M059J (cell line): ENCODE data around the gene WNT3. TPM values are rescaled to one million over a fixed set of nuclear protein-coding genes. Genes with fewer than 3 reads are reported as not detected.
"Not testable (repeated sequence)": the region's sequence is repeated elsewhere in the genome, so short reads cannot be mapped to it uniquely, and the experiment has no call there.

Experiments
- DNase-seq: peaks from one replicate; pipeline ENCODE4 v3.0.0-alpha.2; 2012; ENCODE audit warnings: low read depth
- total RNA-seq: library from RNA; depleted of rRNA; stranded (reverse); fragments of >200 nt; shearing (Covaris generic); gene quantifications from 2 replicates; pipeline ENCODE4 v1.2.3, GENCODE V29; 2014

The WNT3 gene
- total RNA-seq, 1 experiment from 2014 or later: 5.0 TPM

DNA sequence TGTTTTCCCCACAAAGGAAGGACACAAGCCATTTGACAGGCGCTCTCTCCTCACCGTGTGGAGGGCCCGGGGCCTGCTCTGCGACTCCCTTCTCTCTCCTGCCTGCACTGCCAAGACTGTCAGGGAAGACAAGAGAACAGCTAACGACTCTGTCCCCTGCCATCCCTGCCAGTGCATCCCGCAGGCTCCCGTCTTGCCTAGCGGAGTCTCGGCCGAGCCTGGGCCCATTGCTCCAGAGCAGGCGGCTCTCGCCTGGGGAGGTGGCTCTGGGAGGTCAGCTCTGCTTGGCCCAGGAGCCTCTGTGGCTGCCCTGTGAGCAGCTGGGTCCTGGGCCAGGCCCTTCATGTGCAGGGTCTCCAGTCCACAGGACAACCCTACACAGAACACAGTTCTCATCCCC lies 53.0 kb downstream of the WNT3 start:
- peak; percentile 32 for DNase-seq

DNA sequence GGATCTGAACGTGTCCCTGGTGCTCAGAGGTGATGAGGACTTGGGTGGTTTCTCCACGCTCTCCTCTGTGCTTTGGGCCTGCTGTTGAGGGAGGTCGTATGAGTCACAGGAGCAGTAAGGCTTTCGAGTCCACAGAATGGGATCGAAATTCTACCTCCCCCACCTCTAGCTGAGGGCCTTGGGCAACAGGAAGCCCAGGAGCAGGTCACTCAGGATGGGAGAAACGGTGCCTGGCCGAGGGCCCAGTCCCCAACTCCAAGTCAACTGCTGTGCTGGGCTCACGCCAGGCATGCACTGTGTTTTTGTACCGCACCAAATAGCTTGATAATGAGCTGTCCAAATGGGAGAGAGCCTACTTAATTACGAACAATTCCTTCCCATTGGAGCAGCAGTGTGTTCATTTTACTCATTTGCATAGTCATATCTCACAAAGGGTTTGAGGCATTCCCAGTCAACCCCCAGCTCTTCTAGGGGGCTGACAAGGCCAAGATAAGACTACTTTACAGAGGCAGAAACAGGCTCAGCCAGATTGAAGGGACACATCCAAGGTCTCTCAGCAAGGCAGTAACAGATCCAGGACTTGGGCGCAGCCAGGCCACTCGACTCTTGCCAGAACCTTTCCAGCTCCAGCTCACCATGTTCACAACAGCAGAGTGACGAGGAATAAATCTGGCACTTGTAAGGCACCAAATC lies 53.6 kb downstream of the WNT3 start:
- peak; percentile 99 for DNase-seq

DNA sequence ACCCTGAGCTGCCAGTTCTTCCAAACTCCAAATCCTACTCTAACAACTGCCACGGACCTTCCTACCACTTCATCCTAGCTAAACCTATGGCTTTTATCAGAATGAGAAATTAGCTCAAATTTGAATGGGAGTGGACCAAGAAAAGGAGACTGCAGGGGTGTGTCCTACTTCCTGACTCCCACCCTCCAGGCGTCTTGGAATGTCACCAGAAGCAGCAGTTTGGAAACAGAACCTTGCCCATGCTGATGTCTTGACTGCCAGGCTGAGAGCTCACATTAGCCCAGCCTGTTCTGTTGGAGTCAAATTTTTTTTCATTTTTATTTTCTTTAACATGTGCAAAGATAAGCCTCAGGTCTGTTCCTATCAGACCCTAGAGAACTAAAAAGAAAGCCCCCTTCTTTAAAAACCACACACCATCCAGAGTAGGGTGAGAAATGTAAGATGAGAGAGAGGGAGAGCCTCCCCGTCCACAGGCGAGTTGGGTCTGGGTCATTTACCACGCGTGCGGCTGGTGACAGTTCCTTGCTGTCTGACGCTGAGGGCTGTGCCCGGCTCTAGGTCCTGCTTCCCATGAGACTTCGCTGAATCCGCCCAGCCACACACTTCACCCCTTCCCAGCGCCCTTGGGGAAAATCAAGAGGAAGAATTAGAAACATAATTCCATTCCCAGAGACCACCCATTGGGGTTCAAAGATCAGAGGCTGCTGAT lies 54.3 kb downstream of the WNT3 start:
- no peak for DNase-seq

- DNase-seq: no peak
Observed at GRCh38 chr17:46763416-46763815, 55.1 kb downstream of the WNT3 start.

- no peak for DNase-seq
Observed at GRCh38 chr17:46759141-46759540, 59.4 kb downstream of the WNT3 start.

GRCh38 chr17:46758614-46759013 lies 59.9 kb downstream of the WNT3 start:
- DNase-seq: no peak

DNA sequence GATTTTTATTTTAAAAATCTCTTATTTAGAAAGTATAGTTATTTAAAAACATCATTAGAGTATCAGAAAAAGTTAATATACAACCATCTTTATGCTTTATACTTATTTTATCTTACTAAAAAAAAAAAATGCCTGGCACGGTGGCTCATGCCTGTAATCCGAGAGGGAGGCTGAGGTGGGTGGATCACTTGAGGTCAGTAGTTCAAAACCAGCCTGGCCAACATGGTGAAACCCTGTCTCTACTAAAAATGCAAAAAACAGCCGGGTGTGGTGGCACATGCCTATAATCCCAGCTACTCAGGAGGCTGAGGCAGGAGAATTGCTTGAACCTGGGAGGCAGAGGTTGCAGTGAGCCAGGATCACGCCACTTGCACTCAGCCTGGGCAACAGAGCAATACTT lies 60.9 kb downstream of the WNT3 start:
- not testable (repeated sequence) for DNase-seq

GRCh38 chr17:46756861-46757260 lies 61.6 kb downstream of the WNT3 start:
- DNase-seq: no peak

DNA sequence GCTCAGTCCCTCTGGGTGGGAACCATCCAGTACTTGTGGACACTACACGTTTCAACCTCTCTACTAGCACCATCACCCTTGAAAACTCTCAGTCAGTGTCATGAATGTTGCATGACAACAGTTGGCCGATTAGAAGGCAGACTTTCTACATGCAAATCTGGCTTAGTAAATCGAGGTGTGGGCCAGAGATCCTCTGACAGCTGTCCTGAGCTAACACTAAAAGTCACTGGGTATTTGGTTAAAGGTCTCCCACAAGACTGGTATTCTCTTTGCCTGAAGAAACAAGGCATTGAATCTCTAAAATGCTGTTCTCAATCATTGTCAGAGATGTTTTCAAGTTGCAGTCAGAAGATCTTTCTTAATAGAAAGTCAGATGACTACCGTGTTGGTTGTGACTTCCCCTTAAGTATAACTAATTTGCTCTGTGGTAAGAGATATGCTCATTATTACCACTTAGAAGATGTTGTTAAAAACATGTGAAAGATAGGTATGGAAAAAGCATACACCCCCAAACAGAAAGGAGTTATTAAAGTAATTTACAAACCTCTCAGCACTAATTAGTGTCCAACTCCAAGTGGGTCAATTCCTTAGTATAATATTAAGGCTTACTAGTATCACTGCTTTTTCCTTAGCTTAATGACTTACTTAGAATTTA lies 62.3 kb downstream of the WNT3 start:
- no peak for DNase-seq

DNA sequence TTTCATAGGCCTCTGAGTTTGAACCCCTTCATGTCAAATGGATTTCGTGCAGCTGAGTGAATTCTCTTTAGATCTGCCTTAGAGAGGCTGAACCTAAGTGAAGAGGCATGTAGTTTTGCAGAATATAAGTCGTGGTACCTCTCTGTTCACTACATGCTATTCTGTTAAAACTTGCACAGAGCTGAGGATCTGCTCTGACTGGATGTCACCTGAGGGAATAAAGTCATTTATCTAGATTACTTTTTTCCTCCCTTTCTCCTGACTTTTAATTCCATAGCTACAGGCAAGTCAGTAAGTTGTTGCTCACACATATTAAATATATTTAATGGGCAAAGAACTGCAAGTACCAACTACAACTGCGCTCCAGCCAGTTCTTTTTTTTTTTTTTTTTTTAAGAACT lies 64.7 kb downstream of the WNT3 start:
- no peak for DNase-seq

- no peak for DNase-seq
Observed at GRCh38 chr17:46751425-46751824, 67.1 kb downstream of the WNT3 start.

DNA sequence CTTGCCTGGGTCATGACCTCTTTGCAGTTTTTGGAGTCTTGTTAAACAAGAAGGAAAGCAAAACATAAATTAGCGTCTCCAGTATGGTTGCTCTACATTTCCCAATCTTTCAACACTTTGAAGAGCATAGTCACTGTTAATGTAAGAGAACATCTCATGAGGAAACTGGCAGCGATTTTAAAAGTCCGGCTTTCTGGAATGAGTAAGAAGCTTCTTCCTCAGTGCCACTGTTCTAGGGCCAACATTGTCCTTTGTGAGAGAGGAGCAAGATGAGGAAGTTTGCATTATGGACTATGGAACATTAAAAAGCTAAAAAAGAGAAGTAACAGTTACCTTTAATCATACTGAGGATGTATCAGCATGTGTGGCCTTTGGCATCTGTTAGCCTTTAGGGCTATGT lies 73.1 kb downstream of the WNT3 start:
- DNase-seq: no peak

DNA sequence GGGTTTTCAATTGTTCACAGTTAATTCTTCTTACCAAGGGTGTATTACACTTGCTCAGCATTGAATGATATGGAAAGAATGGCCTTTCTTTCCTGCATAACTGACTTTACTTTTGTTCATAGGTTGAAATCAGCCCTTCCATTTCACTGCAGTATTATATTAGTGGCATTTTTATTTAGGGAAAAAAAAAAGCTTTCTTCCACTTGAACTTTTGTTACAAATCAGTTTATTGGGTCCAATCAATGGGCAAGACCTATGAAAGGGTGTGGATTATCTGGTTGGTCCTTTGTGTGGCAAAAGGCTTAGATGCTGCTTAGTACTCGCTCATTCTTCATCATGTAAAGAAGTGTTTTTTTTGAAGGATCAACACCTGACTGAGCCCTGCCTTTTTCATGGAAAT lies 74.1 kb downstream of the WNT3 start:
- no peak for DNase-seq

- DNase-seq: peak; percentile 97
Observed at GRCh38 chr17:46742565-46743270, 75.8 kb downstream of the WNT3 start.

DNA sequence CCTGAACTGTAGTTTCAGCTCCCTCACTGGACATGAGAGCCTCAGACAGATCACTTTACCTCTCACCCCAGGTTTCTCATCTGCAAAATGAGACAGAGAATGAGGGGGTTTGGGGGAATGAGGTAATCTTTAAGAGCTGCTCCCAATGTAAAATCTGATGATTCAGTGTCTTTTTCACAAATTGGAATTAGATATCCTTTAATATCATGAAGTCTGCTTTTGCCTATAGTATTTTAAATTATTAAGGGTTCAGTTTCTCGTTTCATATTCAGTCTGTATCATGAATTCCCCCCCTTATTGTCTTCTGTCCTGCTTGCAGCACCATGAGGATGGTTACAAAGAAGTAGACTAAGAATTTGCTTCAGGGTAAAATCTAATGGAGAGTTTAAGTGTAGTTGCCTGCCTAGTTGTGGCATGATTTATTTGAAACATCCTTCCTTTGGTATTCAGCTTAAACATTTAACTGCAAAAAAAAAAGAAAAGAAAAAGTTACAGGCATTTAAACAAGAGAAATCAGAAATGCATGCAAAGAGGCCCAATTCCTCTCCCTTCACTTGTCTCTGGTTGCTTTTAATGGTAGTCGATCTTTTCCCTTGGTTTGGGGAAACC lies 77.3 kb downstream of the WNT3 start:
- DNase-seq: peak; percentile 29

GRCh38 chr17:46739982-46740381 lies 78.5 kb downstream of the WNT3 start:
- no peak for DNase-seq

DNA sequence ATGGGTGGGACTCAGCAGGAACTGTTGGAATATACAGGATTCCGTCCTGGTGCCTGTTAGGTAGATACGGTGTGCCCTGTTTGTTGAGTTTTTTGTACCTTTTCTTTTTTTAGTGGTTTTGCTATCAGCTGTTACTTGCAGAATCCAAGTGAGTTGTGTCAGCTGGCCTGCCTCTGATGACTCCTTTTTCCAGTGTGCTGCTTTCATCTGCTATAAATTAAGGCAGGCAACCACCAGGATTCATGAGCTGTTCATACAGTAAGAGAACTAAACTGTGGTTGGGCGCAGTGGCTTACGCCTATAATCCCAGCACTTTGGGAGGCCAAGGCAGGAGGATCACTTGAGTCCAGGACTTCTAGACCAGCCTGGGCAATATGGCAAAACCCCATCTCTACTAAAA lies 79.9 kb downstream of the WNT3 start:
- no peak for DNase-seq

- no peak for DNase-seq
Observed at GRCh38 chr17:46737326-46737725, 81.2 kb downstream of the WNT3 start.

DNA sequence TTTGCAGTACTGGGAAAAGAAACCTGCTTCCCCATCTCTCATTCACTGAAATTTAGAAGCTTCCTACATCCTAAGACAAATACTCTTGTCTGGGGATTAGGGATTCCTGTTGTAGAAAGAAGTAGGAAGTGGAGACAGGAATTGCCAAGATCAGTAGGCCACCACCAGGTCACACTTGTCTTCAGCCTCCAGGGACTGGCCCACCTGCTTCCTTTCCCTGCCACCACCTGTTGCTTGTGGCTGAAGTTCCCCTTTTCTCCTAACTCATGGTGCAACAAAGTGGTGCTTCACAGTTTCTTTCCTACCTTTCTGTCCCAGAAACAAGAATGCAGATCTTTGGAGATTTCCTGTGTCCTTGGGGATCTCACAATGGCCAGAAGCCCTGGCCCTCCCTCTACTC lies 82.4 kb downstream of the WNT3 start:
- DNase-seq: no peak

- peak; percentile 75 for DNase-seq
Observed at GRCh38 chr17:46733837-46734475, 84.5 kb downstream of the WNT3 start.

DNA sequence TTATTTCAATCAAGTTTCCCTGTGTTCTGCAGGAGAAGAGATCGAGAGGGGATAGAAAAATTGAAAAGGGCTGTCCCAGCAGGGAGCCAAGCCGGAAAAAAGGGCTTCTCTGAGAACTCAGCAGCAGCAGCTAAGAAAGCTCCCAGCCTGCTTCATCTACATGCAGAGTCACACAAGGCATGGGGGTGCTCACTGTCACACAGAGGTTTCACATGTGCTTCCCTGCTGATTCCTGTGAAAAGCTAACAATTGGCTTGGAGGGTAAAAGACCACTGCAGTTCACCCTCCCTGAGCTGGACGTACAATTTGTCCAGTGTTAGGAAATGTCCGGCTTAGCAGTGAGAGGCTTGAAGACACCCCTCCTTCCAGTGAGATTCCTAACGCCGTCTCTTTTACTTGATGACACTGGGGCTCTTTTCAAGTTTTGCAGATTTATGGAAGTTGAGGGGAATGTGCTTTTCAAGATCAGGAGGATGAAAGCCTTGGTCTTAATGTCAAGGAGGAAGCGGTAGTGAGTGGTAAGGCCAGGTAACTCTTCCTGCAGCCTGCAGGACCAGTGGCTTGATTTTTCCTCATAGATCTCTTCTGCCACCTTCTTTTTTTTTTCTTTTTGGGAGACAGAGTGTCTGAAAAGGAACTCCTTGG lies 85.6 kb downstream of the WNT3 start:
- no peak for DNase-seq
